ENCODE results near the gene LRWD1.
A peak's percentile ranks its signal among the peaks of the same experiment; 100 is the strongest.

LRWD1 gene

DNA sequence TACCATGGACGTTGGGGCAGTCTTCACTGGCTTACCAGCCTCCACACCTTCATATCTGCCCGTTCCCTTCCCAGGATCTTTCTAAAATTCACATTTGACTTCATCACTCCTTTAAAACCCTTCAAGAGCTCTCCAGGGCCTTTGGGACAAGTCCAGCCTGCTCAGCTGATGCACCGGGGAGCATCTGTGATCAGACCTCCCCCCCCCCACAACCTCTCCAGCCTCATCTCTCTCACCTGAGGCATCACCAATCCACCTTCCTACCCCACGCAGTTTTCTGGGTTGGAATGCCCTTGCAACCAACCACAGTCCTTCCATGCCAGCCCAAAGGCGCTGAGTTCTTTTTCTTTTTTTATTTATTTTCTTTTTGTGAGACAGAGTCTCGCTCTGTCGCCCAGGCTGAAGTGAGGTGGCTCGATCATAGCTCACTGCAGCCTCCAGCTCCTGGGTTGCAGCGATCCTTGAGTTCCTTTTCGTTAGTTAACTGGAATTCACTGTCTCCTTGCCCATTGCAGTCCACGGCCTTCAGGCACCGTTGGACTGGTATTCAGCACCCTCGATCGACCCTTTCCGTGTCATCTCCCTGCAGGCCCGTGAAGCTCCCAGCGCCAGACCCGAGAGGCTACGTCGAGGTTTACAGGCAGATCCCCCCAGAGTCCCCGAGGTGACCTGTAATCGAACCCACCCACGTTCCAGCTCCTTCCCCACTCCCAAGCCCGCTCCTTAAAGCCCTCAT, 775 bp upstream of the LRWD1 start:
- DNase-seq, result no peak
- TF ChIP-seq, protein P1, sequence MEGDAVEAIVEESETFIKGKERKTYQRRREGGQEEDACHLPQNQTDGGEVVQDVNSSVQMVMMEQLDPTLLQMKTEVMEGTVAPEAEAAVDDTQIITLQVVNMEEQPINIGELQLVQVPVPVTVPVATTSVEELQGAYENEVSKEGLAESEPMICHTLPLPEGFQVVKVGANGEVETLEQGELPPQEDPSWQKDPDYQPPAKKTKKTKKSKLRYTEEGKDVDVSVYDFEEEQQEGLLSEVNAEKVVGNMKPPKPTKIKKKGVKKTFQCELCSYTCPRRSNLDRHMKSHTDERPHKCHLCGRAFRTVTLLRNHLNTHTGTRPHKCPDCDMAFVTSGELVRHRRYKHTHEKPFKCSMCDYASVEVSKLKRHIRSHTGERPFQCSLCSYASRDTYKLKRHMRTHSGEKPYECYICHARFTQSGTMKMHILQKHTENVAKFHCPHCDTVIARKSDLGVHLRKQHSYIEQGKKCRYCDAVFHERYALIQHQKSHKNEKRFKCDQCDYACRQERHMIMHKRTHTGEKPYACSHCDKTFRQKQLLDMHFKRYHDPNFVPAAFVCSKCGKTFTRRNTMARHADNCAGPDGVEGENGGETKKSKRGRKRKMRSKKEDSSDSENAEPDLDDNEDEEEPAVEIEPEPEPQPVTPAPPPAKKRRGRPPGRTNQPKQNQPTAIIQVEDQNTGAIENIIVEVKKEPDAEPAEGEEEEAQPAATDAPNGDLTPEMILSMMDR (IDR thresholded peaks at IDR 0.05; ENCODE audit: borderline replicate concordance, extremely low read depth, low read length, poor library complexity, severe bottlenecking), result no peak
- TF ChIP-seq EZH2 (IDR thresholded peaks at IDR 0.05; ENCODE audit: borderline replicate concordance, low read depth, low read length, severe bottlenecking), result no peak
- H3K27me3 ChIP-seq (ENCODE audit: insufficient read depth, low read length, poor library complexity), result no peaks in the 10 kb centered on the region
- H2AFZ ChIP-seq (ENCODE audit: low read depth, low read length), result peak overlapping the region; percentile 99
- peak overlapping the region; percentile 86 for H3K27ac ChIP-seq (ENCODE audit: low read length)
- no peaks in the 10 kb centered on the region for H3K9me3 ChIP-seq (ENCODE audit: insufficient read depth, low read length, severe bottlenecking)
- H3K9ac ChIP-seq (ENCODE audit: low read depth, low read length), result peak overlapping the region; percentile 94
- peaks cover 10% of the 10 kb centered on the region for H4K20me1 ChIP-seq (ENCODE audit: insufficient read depth, low read length)
- peak overlapping the region; percentile 84 to 97; a peak in 3 of 4 replicates for H3K4me3 ChIP-seq (ENCODE audit: low read depth in 1 of 2, low read length in 2 of 2)
- ATAC-seq (ENCODE audit: insufficient read depth, low read depth), result peak; percentile 13
- H3K4me2 ChIP-seq (ENCODE audit: insufficient read depth, low read length), result peak overlapping the region; percentile 67
- peaks cover 22% of the 10 kb centered on the region for H3K36me3 ChIP-seq (ENCODE audit: insufficient read depth, low read length)
- H3K79me2 ChIP-seq (ENCODE audit: insufficient read depth, low read length), result peaks cover 50% of the 10 kb centered on the region
- H3K4me1 ChIP-seq (ENCODE audit: insufficient read depth, low read length), result peaks cover 28% of the 10 kb centered on the region

DNA sequence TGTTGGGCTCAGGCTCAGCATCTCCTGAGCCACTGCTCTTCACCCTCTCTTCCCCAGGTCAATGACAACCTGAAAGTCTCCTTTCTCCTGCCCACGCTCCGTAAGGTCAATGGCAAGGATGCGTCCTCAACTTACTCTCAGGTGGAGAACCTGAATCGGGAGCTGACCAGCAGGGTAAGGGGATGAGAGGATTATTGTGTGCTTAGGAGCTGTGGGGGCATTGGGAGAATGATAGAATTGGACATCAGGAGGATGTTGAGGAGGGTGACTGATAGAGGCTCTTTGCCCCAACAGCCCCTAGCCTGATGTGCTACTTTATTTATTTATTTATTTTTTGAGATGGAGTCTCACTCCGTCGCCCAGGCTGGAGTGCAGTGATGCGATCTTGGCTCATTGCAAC, 1.3 kb downstream of the LRWD1 start:
- H3K4me3 ChIP-seq (ENCODE audit: low read depth in 1 of 2, low read length in 2 of 2), result peak overlapping the region; percentile 84 to 97; a peak in 3 of 4 replicates
- no peaks in the 10 kb centered on the region for H3K9me3 ChIP-seq (ENCODE audit: insufficient read depth, low read length, severe bottlenecking)
- no peak for TF ChIP-seq EZH2 (IDR thresholded peaks at IDR 0.05; ENCODE audit: borderline replicate concordance, low read depth, low read length, severe bottlenecking)
- TF ChIP-seq, protein P1 (IDR thresholded peaks at IDR 0.05; ENCODE audit: borderline replicate concordance, extremely low read depth, low read length, poor library complexity, severe bottlenecking), result no peak
- H3K36me3 ChIP-seq (ENCODE audit: insufficient read depth, low read length), result peaks cover 30% of the 10 kb centered on the region
- DNase-seq, result no peak
- no peaks in the 10 kb centered on the region for H3K27me3 ChIP-seq (ENCODE audit: insufficient read depth, low read length, poor library complexity)
- H2AFZ ChIP-seq (ENCODE audit: low read depth, low read length), result no peak overlapping the region
- H3K27ac ChIP-seq (ENCODE audit: low read length), result no peak overlapping the region
- H3K4me1 ChIP-seq (ENCODE audit: insufficient read depth, low read length), result peaks cover 28% of the 10 kb centered on the region
- H3K79me2 ChIP-seq (ENCODE audit: insufficient read depth, low read length), result peaks cover 46% of the 10 kb centered on the region
- peak overlapping the region; percentile 67 for H3K4me2 ChIP-seq (ENCODE audit: insufficient read depth, low read length)
- no peak for ATAC-seq (ENCODE audit: insufficient read depth, low read depth)
- peak overlapping the region; percentile 94; the same call in 1 of the 2 replicates for H3K9ac ChIP-seq (ENCODE audit: low read depth, low read length)
- peaks cover 10% of the 10 kb centered on the region for H4K20me1 ChIP-seq (ENCODE audit: insufficient read depth, low read length)

GRCh38 chr7:102467581-102468477, 3.0 kb downstream of the LRWD1 start:
- Histone ChIP-seq H3K4me1 (ENCODE audit: insufficient read depth, low read length) (peaks cover 28% of the 10 kb centered on the region), H4K20me1 (ENCODE audit: insufficient read depth, low read length) (peaks cover 15% of the 10 kb centered on the region), H3K9me3 (ENCODE audit: insufficient read depth, low read length, severe bottlenecking) (no peaks in the 10 kb centered on the region), H3K36me3 (ENCODE audit: insufficient read depth, low read length) (peaks cover 41% of the 10 kb centered on the region), H3K4me2 (ENCODE audit: insufficient read depth, low read length) (no peak overlapping the region; the same call in 1 of the 2 replicates), H3K9ac (ENCODE audit: low read depth, low read length) (no peak overlapping the region), H3K27me3 (ENCODE audit: insufficient read depth, low read length, poor library complexity) (no peaks in the 10 kb centered on the region), H3K27ac (ENCODE audit: low read length) (no peak overlapping the region), H2AFZ (ENCODE audit: low read depth, low read length) (no peak overlapping the region), H3K79me2 (ENCODE audit: insufficient read depth, low read length) (peaks cover 35% of the 10 kb centered on the region), H3K4me3 (ENCODE audit: low read depth in 1 of 2, low read length in 2 of 2) (no peak overlapping the region)
- TF ChIP-seq EZH2 (IDR thresholded peaks at IDR 0.05; ENCODE audit: borderline replicate concordance, low read depth, low read length, severe bottlenecking), result no peak
- TF ChIP-seq, protein P1 (IDR thresholded peaks at IDR 0.05; ENCODE audit: borderline replicate concordance, extremely low read depth, low read length, poor library complexity, severe bottlenecking), result no peak
- ATAC-seq (ENCODE audit: insufficient read depth, low read depth) (no peak), DNase-seq (no peak)
